HG02678 (cell line): ENCODE data around the gene RNASE7.

Experiments
- ATAC-seq: cut with Tn5 transposase; IDR thresholded peaks from one replicate; pipeline ENCODE4 v1.9.1; 2021; ENCODE audit warnings: mild to moderate bottlenecking, moderate library complexity; ENCODE audit not compliant: unreplicated experiment

Gene RNASE7

DNA sequence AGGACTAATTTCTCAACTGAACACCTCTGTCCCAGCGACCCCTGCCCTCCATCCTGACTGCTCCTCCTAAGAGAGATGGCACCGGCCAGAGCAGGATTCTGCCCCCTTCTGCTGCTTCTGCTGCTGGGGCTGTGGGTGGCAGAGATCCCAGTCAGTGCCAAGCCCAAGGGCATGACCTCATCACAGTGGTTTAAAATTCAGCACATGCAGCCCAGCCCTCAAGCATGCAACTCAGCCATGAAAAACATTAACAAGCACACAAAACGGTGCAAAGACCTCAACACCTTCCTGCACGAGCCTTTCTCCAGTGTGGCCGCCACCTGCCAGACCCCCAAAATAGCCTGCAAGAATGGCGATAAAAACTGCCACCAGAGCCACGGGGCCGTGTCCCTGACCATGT lies 756 bp downstream of the RNASE7 start:
- no peak for ATAC-seq

DNA sequence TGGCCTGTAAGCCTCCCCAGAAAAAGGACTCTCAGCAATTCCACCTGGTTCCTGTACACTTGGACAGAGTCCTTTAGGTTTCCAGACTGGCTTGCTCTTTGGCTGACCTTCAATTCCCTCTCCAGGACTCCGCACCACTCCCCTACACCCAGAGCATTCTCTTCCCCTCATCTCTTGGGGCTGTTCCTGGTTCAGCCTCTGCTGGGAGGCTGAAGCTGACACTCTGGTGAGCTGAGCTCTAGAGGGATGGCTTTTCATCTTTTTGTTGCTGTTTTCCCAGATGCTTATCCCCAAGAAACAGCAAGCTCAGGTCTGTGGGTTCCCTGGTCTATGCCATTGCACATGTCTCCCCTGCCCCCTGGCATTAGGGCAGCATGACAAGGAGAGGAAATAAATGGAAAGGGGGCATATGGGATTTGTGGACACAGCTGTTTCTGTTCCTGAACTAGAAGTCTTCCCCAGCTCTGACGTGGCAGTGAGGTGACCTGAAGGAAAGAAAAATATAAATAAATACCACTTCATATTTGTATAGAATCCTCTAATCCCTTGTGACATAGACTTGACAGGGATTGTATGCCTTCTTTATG lies 1.3 kb downstream of the RNASE7 start:
- no peak for ATAC-seq

DNA sequence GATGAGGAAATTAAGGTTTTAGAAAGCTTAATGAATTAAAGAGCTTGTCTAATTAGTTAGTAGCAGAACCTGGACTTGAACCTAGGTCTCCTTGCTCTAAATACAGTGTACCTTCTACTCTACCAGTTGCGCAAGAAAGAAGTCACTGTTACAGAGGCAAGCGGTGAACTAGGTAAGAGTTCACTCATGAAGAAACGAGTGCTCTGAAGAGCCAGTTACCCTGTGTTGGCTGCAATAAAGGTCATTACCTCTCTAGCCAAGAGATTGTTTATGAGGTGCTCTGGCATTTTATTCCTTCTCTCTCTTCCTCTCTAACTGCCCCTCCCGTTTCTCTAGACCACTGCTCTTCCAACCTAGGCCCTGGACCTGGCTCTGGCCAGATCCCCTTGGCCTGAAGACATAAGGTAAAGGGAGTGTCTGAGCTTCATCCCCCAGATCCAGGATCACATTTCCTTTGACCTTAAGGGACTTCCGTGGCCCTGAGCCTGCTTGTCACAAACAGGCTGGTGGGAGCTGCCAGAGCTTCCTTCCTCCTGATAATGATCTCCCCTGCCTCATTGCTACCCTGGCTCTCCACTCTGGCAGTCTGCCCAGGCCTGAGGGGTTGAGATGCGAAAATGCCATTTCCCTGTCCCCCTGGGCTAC lies 1.9 kb downstream of the RNASE7 start:
- no peak for ATAC-seq

DNA sequence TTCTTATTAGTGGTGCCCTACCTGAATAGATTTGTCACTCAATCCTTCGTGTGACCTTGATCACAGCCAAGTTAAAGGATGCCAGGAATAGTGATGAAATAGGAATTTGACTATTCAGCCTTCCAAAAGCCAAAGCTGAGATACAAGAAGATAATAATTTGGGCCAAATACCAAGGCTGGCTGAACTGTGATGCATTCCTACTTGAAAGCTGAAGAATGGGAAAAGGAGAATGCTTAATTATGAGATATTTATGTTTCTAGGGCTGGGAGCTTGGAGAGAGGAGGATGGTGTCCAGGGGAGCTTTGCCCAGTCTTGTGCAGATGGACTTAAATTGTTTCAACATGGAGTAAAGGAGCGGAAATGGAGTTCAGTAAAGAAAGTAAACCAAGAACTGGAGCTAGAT lies 5.2 kb downstream of the RNASE7 start:
- no peak for ATAC-seq

DNA sequence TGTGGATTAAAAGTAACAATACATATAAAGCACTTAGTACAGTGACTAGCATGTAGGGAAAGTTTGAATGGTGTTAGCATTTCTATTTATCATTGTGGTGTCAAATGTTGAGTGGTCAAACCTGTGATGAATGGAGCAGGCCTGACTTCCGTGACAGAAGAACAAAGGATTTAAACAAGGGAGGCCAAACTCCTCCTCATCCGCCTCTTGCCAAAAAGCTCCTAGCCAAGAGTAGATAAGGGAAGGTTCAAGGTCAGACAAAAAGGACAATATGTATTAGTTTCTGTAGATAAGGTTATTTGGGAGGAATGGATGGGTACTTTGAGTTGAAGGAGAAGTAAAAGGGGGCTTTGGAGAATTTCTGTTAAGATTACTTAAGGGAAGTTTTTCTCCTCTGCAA lies 6.5 kb downstream of the RNASE7 start:
- no peak for ATAC-seq

DNA sequence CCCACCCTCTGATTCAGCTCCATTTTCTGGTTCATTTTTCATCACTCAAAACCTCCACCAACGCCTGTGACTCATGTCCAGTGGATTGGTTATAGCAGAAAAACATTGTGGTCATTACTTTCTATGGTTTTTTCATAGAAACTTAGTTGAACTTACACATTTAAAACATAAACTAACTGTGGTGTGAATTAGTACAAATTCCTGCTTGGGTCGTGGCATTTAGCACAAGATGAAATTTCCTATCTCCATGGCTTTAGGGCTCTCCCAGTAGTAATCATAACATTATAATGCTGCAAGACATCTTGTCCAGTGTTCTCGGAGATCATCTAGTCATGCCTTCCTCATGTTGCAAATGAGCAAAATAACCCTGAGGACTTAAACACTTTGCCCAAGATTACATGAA lies 7.1 kb downstream of the RNASE7 start:
- no peak for ATAC-seq

DNA sequence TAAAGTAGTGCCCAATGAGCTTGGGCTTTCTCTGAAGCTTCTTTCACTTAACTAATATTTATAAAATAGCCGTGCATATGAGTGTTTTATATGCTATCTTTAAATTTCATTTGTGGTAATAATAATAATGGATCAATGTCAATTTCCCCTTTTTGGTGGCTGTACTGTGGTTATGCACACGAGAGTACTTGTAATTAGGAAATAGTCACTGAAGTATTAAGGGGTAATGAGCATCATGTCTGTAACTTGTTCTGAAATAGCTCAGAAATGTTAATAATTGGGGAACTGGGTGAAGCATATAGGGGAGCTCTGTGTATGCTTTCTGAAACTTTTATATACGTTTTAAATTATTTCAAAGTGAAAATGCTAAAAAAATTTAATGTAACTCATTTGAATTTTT lies 8.4 kb downstream of the RNASE7 start:
- ATAC-seq = no peak

DNA sequence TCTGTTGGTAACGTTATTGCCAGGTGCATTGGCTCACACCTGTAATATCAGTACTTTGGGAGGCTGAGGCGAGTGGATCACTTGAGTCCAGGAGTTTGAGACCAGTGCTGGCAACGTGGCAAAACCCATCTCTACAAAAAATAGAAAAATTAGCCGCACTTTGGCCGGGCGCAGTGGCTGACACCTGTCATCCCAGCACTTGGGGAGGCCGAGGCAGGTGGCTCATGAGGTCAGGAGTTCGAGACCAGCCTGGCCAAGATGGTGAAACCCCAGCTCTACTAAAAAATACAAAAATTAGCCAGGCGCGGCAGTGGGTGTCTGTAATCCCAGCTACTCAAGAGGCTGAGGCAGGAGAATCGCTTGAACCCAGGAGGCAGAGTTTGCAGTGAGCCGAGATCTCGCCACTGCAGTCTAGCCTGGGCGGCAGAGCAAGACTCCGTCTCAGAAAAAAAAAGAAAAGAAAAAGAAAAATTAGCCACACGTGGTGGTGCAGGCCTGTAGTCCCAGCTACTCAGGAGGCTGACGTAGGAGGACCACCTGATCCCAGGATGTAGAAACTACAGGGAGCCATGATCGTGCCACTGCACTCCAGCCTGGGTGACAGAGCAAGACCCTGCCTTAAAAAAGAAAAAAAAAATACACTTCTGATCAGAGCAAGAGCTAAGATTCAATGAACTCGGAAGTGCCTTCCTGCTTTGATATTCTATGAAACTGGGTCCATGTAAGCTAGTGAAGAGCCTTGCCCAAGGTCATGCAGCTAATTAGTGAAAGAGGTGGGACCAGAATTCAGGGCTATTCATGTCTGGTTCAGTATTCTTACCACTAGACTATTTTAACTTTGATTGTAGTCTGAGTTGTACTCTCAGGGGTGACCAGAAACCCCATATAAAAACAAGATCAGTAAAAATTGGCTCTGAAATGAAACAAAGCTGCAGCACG lies 11.3 kb downstream of the RNASE7 start:
- ATAC-seq = no peak

DNA sequence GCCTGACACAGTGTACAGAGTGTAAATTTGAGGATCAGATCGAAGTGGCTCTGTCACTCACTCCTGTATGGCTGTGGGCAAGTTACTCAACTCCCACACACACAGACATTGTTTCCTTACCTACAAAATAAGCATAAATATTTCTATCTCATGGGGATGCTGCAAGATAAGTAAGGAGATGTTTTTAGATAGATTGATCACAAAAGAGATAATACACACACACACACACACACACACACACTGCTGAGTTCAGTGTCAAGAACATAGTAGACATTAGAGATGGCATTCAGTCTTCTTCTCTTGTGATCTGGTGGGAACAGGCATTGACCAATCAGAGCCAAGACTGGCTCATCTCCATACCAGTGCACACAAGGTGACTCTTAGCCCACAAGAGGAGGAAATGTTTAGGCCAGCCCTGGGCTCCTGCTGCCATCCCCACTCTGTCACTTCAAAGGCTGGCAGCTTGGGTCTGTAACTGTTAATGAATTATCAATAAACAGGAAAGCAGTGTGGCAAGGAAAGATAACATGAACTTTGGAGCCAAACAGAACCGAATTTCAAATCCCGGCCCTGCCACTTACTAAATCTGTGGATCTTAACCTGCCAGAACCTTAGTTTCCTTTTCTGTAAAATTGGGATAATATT lies 12.1 kb downstream of the RNASE7 start:
- no peak for ATAC-seq

DNA sequence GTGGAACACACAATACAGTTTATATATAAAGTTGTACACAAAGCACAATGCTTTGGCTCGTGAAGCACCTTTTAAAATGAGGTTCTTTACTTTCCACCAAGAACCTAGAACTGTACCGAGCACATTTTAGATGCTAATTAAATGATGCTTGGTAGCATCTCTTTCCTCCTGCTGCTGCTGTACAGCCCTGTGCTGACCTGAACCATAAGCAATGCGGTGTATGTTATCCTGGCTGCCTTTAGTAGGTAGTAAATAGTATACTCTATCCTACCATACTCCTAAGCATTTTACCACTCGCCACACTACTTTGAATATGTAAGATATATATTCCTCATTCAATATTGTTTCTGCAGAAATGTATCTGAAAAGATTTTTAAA lies 12.6 kb downstream of the RNASE7 start:
- ATAC-seq = no peak

DNA sequence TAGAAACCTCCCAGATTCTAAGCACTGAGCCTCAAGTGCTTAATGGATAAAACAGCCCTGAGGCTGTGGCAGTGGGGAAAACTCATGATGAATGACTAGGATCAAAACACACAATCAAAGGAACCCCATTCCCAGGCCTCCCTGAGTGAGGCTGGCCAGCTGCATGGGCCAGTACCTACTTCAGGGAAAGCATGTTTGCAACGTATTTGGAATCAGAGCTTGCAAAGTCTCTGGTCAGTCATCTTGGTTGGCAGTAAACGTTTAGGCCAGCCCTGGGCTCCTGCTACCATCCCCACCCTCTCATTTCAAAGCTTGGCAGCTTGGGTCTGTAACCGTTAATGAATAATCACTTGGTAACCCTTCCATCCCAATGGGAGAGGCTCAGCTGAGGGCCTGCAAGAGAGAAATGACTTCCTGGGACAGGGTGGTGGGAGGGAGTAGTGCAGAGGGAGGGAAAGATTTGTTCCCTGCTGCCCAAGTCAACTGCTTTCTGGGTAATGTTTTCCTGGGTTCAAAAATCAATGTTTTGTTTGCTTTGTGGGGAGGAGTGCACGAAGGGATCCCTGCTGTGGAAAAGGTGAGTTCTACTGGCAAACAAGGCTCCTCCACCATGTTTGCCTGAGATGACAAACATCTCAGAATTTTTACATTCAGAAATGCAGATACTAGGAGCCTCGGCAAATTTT lies 13.4 kb downstream of the RNASE7 start:
- ATAC-seq = no peak

DNA sequence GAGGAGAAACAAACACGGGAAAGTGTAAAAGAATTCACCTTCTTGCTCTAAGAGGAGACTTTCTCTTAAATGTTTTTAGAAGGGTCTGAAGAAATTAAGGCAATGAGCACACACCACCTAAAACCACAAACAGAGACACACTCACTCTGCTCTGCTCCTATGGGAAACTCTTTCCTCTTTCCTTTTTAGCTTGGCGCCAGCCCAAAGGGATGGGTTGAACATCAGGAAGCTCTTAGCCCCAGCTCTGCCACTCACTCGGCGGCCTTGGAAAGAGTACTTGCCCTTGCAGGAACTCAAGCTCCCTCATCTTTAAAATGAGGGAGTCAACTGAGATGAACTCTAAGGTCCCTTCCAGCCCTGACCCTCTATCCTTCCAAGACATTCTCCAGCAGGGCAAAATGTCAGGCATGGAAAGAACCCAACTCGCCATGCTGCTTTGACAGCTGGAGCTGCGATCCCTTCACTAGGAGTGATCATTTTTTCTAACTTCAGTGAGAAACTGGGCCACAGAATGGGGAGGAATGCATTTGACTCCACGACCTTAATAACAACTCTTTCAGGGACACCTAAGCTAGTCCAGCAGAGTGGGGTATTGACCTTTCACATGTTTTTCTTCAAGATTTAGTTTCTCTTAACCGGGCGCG lies 14.5 kb downstream of the RNASE7 start:
- no peak for ATAC-seq

DNA sequence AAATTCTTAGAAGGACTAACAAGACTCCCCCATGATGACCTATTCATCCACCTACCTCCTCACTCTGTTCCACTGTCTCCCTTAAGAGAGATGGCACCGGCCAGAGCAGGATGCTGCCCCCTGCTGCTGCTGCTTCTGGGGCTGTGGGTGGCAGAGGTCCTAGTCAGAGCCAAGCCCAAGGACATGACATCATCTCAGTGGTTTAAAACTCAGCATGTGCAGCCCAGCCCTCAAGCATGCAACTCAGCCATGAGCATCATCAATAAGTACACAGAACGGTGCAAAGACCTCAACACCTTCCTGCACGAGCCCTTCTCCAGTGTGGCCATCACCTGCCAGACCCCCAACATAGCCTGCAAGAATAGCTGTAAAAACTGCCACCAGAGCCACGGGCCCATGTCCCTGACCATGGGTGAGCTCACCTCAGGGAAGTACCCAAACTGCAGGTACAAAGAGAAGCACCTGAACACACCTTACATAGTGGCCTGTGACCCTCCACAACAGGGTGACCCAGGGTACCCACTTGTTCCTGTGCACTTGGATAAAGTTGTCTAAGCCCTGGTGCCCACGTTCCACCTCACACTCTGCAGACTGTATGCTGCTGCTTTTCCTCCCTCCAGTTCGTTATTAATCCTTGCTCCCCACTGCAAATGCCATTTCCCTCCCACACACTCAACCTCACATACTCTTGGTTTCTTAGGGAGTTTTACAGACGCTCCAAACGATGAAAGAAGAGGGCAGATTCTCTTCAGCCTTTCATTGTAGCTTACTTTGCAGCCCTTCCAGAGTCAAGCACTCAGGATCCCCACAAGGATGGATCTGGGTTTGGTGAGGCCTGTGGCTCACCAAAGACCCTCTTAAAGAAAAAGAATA lies 15.9 kb downstream of the RNASE7 start, which contains the start of gene RNASE8:
RNASE8 (plus strand) TSS at position 20 of the 873 bp plus-strand sequence; CDS start at position 91, 71 bp downstream.
- ATAC-seq = no peak

DNA sequence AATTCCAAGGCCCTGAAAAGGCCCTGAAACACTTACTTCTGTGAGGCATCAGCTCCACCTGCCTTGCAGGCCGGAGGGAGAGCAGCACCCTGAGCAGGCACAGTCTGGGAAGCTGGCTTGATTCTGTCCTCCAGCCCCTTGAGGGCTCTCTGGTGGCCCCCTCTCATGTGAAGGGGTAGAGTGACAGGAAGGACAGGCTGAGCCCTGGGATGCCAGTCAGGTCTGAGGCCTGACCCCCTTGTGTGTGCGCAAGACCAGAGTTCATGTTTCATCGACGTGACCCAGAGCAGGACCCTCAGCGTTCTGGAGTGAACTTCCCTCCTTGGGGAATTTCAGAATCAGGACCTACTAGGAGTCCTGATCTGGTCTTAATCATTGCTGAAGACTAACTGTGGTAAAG lies 16.7 kb downstream of the RNASE7 start:
- no peak for ATAC-seq

DNA sequence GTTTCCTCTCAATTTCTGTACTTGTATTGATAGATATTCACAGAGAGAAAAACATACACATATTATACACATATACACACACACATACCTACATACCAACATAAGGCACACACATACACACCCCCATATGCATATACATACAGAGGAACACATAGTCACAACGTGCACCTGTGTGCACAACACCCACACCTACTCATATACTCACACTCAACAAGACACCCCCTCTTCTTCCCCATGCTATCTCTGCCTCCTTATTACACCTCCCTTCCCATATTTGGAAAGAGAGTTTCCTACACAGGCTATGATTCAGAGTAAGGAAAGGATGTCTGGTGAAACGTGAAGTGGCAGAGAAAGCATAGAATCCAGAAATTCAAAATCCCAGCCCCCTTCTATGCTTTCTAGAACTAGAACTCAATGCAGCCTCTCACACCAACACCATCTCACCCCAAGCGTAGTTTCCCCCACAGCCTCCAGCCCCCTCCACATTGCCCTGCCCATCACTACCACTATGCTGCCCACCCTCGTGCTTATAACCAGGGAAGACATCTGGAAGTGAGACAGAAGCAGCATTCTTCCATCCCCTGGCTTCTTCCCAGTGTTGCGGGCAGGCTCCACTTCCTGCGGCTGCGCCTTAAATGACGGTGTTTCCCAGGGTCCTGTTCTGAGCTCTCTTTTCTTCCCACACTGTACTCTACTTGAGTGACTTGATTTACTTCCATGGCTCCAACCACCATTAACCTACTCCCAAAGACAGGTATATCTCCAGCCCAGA lies 17.9 kb downstream of the RNASE7 start:
- ATAC-seq = no peak

DNA sequence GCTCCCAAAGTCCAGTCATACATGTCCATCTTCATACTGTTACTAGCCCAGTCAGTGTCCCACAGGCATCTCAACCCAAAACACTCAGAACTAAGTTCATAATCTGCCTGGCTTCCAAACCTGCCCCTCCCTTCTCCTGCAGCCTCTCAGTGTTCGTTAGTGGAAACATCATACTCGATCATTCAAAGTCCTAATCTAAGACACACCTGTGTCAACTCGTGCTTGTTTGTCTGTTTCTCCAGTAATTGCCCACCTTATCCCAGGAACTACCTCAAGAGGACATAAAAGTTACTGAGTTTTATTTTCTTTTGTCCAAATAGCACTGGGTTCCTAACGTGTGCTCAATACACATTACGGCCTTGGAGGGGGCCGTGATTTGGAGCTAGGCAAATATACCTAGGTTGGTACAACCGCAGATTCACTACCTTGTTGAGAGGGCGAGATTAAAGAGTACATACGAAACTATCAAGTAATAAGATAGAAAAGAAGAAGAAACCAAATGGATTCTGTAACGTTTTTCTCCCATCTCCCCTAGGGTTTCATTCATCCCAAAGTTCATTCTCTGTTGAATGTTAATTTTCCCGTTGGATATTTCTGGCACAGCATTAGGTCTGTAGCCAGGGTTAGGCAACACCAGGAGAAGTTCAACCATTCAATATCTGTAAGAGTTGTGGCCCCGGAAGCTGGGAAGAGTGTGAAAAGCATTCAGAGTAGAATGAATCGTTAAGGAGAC lies 18.6 kb downstream of the RNASE7 start:
- ATAC-seq = no peak

DNA sequence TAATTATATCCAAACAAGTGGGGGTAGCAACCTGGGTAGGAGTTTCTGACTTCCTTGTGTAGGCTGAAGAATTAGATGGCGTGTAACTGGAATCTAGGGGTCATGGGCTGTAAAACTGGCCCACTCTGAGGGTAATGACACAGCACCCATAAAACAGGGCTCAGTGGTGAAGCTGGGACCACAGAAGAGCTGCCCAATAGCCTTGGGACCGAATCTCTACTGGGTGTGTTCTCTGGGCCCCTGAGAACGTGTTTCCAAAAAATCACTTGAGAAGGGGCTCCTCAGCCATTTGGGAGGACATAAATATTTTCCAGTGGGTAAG lies 19.1 kb downstream of the RNASE7 start:
- ATAC-seq = no peak

DNA sequence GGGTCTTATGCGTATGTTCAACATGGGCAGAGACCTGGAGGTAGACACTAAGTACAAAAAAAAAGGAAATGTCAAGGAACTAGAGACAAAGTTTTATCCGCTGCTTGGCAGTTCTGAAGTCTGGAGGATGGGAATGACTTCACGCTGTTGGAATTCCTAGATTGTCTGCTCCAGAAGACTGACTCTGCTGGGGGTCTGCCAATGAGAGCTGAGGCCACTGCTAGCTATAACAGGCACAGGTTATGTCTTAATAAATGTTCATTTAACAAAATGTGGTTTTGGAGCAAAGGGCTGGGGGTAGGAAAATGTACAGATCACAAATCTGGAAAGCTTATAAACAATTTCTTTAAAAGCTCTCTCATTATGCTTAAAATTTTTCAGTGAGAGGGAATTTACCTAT lies 21.3 kb downstream of the RNASE7 start:
- no peak for ATAC-seq
